Loucy (cell line): Measurements from ENCODE around the gene OSBPL8.

Experiments
- CTCF ChIP-seq: fragments of 200-600 bp; sonication (generic); conservative IDR thresholded peaks from 2 replicates; pipeline ENCODE4 v1.5.1; 2014; ENCODE audit warnings: mild to moderate bottlenecking, antibody characterized with exemption, low read length
- EZH2phosphoT487 ChIP-seq: fragments of 200-600 bp; IDR thresholded peaks from 2 replicates; pipeline ENCODE4 v1.6.1; 2018; ENCODE audit warnings: antibody characterized with exemption, mild to moderate bottlenecking, moderate library complexity, borderline replicate concordance

GRCh38 chr12:76387614-76388013 lies 172.0 kb downstream of the OSBPL8 start:
- TF ChIP-seq CTCF (no peak), EZH2phosphoT487 (no peak)
